ENCODE measurements around the gene MVB12B. TPM values are rescaled to one million over a fixed set of nuclear protein-coding genes. Genes with fewer than 3 reads are reported as not detected.

MVB12B gene
- total RNA-seq, 1 donor from 2014 or later: 47.5 TPM

- H3K4me3 ChIP-seq: no peak overlapping the region
- H3K4me1 ChIP-seq: peaks cover 5% of the 10 kb centered on the region
- intact Hi-C loops (cut with DNase I): loop anchor here (5.0 kb wide), 1 partner anchor 57 kb away; no protein-coding TSS in a partner anchor
- H3K27ac ChIP-seq: no peak overlapping the region
- TF ChIP-seq CTCF (IDR thresholded peaks at IDR 0.05): peak; percentile 98
- ATAC-seq: peak; percentile 76
- peaks cover 19% of the 10 kb centered on the region for H3K36me3 ChIP-seq
- peak; percentile 85 for DNase-seq
- H3K27me3 ChIP-seq: no peaks in the 10 kb centered on the region
- H3K9me3 ChIP-seq: no peaks in the 10 kb centered on the region
Measured at GRCh38 chr9:126500600-126501382, 174.2 kb downstream of the MVB12B start.

GRCh38 chr9:126501383-126502331, 175.0 kb downstream of the MVB12B start:
- ATAC-seq: no peak
- TF ChIP-seq CTCF (IDR thresholded peaks at IDR 0.05): no peak

GRCh38 chr9:126502417-126503332, 176.0 kb downstream of the MVB12B start:
- H3K4me1 ChIP-seq: peaks cover 5% of the 10 kb centered on the region
- H3K27ac ChIP-seq: no peak overlapping the region
- no peak for ATAC-seq
- H3K4me3 ChIP-seq: no peak overlapping the region
- intact Hi-C loops (cut with DNase I): loop anchor here (5.0 kb wide), 1 partner anchor 55 kb away; no protein-coding TSS in a partner anchor
- H3K36me3 ChIP-seq: peaks cover 19% of the 10 kb centered on the region
- TF ChIP-seq CTCF (IDR thresholded peaks at IDR 0.05): no peak
- no peaks in the 10 kb centered on the region for H3K27me3 ChIP-seq
- no peaks in the 10 kb centered on the region for H3K9me3 ChIP-seq
- no peak for DNase-seq

More at GRCh38 chr9:126501383-126502331, 175.0 kb downstream of the MVB12B start:
- H3K4me1 ChIP-seq: peaks cover 5% of the 10 kb centered on the region
- no peaks in the 10 kb centered on the region for H3K27me3 ChIP-seq
- intact Hi-C loops (cut with DNase I): loop anchor here (5.0 kb wide), 1 partner anchor 56 kb away; no protein-coding TSS in a partner anchor
- H3K9me3 ChIP-seq: no peaks in the 10 kb centered on the region
- peaks cover 19% of the 10 kb centered on the region for H3K36me3 ChIP-seq
- DNase-seq: no peak
- H3K4me3 ChIP-seq: no peak overlapping the region
- H3K27ac ChIP-seq: no peak overlapping the region

GRCh38 chr9:126503333-126504085, 176.9 kb downstream of the MVB12B start:
- DNase-seq: no peak
- TF ChIP-seq CTCF (IDR thresholded peaks at IDR 0.05): no peak

More at GRCh38 chr9:126503333-126504085, 176.9 kb downstream of the MVB12B start:
- intact Hi-C loops (cut with DNase I): loop anchor here (5.0 kb wide), 1 partner anchor 54 kb away; no protein-coding TSS in a partner anchor
- Histone ChIP-seq H3K4me3 (no peak overlapping the region), H3K27me3 (no peaks in the 10 kb centered on the region), H3K9me3 (no peaks in the 10 kb centered on the region), H3K4me1 (peaks cover 5% of the 10 kb centered on the region), H3K27ac (no peak overlapping the region), H3K36me3 (peaks cover 19% of the 10 kb centered on the region)
- no peak for ATAC-seq
